ENCODE data around the gene ZFP64.

Gene ZFP64

GRCh38 chr20:52224920-52225319 is 33.3 kb upstream of the ZFP64 start:
- TF ChIP-seq SIN3A (IDR thresholded peaks at IDR 0.05; ENCODE audit: borderline replicate concordance, insufficient read depth, low read length): no peak
- no peak for TF ChIP-seq FOXP2 (optimal IDR thresholded peaks at IDR 0.05; ENCODE audit: borderline replicate concordance, extremely low read depth, extremely low read length, insufficient read depth)
- TF ChIP-seq TAF1 (IDR thresholded peaks at IDR 0.05; ENCODE audit: borderline replicate concordance, insufficient read depth, low read length): no peak
- TF ChIP-seq POLR2AphosphoS5 (IDR thresholded peaks at IDR 0.05; ENCODE audit: low read depth, low read length): no peak
- TF ChIP-seq REST (IDR thresholded peaks at IDR 0.05; ENCODE audit: insufficient read depth in 1 of 2, low read depth in 2 of 2, low read length in 2 of 2): no peak

GRCh38 chr20:52219441-52219840 is 27.9 kb upstream of the ZFP64 start:
- TF ChIP-seq POLR2AphosphoS5 (IDR thresholded peaks at IDR 0.05; ENCODE audit: low read depth, low read length) (no peak), FOXP2 (optimal IDR thresholded peaks at IDR 0.05; ENCODE audit: borderline replicate concordance, extremely low read depth, extremely low read length, insufficient read depth) (no peak), REST (IDR thresholded peaks at IDR 0.05; ENCODE audit: insufficient read depth in 1 of 2, low read depth in 2 of 2, low read length in 2 of 2) (no peak), TAF1 (IDR thresholded peaks at IDR 0.05; ENCODE audit: borderline replicate concordance, insufficient read depth, low read length) (no peak), SIN3A (IDR thresholded peaks at IDR 0.05; ENCODE audit: borderline replicate concordance, insufficient read depth, low read length) (no peak)

- TF ChIP-seq SIN3A (IDR thresholded peaks at IDR 0.05; ENCODE audit: borderline replicate concordance, insufficient read depth, low read length) (no peak), REST (IDR thresholded peaks at IDR 0.05; ENCODE audit: insufficient read depth in 1 of 2, low read depth in 2 of 2, low read length in 2 of 2) (no peak), TAF1 (IDR thresholded peaks at IDR 0.05; ENCODE audit: borderline replicate concordance, insufficient read depth, low read length) (no peak), POLR2AphosphoS5 (IDR thresholded peaks at IDR 0.05; ENCODE audit: low read depth, low read length) (no peak), FOXP2 (optimal IDR thresholded peaks at IDR 0.05; ENCODE audit: borderline replicate concordance, extremely low read depth, extremely low read length, insufficient read depth) (no peak)
Measured at GRCh38 chr20:52217689-52218395, 26.3 kb upstream of the ZFP64 start.

GRCh38 chr20:52213995-52214394 is 22.4 kb upstream of the ZFP64 start:
- TF ChIP-seq FOXP2 (optimal IDR thresholded peaks at IDR 0.05; ENCODE audit: borderline replicate concordance, extremely low read depth, extremely low read length, insufficient read depth) (no peak), SIN3A (IDR thresholded peaks at IDR 0.05; ENCODE audit: borderline replicate concordance, insufficient read depth, low read length) (no peak), TAF1 (IDR thresholded peaks at IDR 0.05; ENCODE audit: borderline replicate concordance, insufficient read depth, low read length) (no peak), REST (IDR thresholded peaks at IDR 0.05; ENCODE audit: insufficient read depth in 1 of 2, low read depth in 2 of 2, low read length in 2 of 2) (no peak), POLR2AphosphoS5 (IDR thresholded peaks at IDR 0.05; ENCODE audit: low read depth, low read length) (no peak)

Data from PFSK-1 (cell line).